Measurements from ENCODE around the gene GAREM1.

GRCh38 chr18:32271672-32272208 is 198.9 kb downstream of the GAREM1 start:
- TF ChIP-seq EP300 (IDR thresholded peaks at IDR 0.05) = no peak
- TF ChIP-seq POLR2A (IDR thresholded peaks at IDR 0.05) = no peak
- TF ChIP-seq POLR2AphosphoS5 (IDR thresholded peaks at IDR 0.05) = no peak
